GM19193 (cell line): ENCODE measurements around the gene MRM2.

Experiments used
- POLR2A ChIP-seq: IDR thresholded peaks from 4 replicates; pipeline ENCODE4 v1.6.1; 2011; ENCODE audit not compliant: insufficient read depth, insufficient read length; ENCODE audit errors: extremely low read depth

The MRM2 gene

DNA sequence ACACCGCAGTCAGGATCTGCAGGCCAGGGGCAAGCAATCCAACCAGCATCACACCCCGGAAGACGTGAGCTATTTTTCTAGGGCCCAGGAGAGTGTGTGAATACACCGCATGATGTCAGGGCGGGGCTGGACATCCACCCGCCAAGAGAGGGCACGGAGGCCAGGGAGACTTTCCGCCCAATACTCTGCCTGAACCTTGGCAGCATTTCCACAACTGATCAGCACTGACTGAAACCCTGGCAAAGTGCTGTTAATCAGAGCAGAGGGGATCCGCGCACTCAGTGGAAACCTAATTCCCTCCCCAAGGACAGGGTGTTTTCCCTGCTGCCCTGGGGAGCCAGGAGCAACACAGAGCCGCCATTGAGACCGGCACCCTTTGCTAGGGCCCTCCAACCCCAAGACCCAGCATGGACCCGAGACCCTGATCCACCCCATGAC, 17.5 kb downstream of the MRM2 start:
- TF ChIP-seq POLR2A = no peak

DNA sequence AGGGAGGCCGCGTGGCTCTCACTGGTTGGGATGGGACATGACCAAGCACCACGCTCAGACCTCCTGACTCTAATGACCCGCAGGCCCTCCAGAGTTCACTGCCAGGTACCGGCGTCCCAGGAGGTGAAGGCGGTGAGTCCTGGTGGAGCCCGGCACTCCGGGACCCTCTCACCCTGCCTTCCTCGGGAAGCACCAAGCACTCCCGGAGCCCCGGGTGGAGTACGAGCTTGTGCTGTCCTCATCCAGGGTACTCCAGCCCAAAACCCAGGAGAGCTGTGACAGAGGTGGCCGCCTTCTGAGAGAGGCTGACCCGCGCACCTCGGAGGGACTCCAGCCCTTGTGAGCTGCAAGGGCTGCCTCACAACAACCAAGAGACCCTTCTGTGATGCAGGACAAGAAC, 18.7 kb downstream of the MRM2 start:
- TF ChIP-seq POLR2A = no peak

DNA sequence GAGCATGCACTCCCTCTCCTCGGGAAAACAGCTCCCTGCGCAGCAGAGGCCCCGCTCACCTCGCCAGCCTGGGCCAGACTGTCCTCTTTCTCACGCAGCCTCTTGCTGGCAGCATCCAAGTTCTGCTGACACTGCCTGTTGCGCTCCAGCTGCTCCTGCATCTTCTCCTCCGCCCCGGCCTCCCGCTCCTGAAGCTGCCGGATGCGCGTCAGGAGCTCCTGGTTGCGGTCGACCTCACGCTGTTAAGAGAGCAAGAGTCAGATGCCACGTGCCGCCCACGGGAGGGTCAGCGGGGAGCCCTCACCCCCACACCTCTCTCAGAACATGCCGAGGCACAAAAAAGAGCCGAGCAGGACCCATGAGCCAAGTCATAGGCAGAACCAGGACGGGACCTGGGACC, 19.5 kb downstream of the MRM2 start:
- no peak for TF ChIP-seq POLR2A

DNA sequence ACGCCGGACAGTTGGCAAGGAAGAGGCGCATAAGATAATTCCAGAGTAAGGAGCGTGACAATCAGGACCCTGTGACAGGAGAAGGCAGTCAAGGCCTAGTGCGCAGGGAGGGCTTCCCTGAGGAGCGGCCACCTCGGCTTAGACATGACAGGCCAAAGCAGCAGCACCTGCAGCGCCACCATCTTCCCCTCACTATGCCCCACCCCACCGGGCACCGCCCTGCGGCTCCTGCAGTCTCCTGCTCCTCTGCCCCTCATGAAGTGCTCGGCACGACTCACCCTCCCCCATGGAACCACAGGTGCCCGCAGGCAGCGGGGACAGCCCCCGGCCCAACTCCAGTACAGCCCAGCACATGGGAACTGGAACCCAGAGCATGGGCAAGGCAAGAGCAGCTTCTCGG, 21.1 kb downstream of the MRM2 start:
- no peak for TF ChIP-seq POLR2A

DNA sequence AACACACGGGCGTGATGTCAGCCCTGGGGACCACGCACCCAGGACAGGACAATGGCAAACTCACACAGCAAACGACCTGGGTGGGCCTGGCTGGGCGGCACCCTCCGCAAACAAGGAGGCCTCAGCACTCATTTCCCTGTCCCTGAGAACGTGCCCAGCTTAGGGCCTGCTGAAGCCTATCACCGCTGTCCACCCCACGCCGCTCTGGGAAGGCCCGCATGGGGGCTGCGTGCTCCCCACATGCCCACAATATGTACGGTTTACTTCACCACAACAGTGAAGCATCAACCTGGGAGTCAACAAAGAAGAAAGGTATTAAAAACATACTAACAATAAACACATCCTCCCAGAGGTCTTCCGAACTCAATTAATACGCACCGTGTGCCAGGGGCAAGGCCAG, 21.5 kb downstream of the MRM2 start:
- TF ChIP-seq POLR2A = no peak

DNA sequence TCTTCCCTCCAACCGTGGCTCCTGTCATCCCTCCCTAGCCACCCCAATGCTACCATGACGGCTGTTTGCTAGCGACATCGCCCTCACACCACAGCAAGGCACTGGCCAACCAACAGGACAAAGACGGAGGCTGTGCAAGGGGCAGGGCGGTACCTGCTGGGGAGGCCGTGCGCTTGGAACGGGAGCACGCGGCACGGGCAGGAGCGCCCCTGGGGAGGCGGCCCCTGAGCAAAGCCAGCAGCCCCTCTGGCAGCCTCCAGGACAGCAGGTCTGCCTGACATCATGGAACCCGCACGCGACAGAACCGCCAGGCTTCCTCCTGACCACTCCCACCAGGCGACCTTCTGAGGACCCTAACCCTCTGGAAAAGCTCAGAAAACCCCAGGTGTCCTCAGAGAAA, 22.0 kb downstream of the MRM2 start:
- no peak for TF ChIP-seq POLR2A

DNA sequence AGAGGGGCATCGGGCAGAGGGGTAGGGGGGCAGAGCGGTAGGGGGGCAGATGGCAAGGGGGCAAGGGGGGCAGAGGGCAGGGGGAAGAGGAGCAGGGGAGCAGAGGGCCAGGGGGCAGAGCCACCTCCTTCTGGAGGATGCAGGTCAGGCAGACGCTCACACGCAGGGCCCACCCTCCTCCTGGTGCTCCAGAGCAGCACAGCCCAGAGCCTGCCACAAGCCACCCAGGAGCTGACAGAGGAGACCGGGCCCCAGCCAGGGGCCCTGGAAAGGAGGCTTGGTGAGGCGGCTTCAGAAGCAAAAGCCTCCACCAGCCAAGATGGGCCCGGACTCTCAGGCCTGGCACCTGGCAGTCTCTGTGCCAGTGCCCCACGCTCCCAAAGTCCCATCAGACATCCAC, 22.4 kb downstream of the MRM2 start:
- TF ChIP-seq POLR2A = no peak

DNA sequence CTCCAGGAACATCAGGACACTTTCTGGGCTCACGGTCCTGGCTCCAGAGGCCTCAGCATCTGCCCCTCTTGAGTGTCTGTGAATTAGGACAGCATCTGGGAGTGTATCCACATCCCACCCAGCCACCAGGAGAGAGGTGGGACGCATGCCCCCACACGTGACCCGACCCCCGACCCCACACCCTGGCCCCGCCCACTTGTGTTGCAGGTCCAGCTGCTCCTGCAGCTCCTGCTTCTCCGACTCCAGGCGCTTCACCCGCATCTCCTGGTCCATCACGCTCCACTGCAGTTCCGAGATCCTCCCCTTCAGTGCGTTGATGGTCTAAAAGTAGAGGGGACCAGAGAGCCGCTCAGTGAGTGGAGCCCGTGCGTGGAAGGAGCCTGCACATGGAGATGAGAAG, 22.9 kb downstream of the MRM2 start:
- no peak for TF ChIP-seq POLR2A

DNA sequence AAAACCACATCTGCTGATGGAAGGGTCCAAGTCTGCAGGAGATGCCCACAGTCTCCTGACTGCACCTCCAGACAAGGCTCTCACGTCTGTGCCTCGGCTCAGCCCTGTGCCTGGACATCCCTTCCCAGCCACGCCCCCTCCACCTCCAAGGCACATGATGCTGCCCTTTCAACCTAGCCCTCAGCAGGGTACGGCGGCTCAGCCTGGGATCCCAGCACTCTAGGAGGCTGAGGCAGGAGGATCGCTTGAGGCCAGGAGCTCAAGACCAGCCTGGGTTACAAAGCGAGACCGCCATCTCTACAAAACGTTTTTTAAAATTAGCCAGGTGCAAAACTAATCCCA, 23.6 kb downstream of the MRM2 start:
- TF ChIP-seq POLR2A = no peak

DNA sequence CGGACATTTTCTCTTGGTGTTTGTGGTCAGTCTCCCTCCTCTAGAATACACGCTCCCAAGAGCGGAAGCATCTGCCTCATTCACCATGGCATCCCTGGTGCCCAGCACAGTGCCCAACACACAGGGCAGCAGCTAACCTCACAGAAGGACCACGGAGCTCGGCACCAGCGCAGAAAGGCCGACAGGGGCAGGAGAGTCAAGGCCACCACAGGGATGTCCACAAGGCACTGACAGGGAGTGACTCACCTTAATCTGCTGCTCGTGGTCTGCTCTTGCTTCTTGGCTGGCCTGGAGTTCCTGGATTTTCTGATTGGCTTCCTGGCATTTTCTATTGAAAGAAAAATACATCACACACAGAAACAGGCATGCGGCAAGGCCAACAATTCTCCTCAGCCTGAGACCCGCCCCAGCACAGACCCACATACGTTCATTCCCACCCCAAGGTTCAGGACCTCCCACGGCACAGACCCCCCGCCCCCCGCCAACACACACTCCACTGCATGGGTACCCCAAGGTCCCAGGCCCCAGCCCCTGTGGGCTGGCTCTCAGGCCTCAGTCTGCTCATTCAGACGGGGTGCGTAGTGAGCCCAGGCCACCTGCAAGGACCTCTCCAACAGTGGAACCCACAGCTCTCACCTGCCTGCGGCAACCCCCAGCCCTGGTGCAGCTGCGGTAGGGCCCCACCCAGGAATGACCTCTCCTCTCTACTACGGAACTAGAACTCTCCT, 24.1 kb downstream of the MRM2 start:
- no peak for TF ChIP-seq POLR2A

DNA sequence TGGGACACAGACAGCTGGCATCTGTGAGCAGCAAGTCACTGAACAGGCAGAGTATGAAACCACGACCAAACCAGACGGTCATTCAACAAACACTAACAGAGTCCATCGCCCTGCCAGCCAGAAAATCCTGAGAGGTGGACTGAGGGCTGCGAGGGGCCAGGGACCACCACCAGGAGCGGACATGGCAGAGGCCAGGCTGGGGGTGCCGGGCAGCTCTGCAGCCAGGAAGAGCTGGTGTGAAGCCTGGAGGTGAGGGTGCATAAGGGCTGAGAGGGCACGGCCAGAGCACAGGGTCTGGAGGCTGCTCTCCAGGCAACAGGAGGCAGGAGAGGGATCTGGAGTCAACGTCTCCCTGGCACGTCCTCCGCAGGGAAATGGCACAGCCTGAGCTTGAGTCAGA, 24.8 kb downstream of the MRM2 start:
- no peak for TF ChIP-seq POLR2A

DNA sequence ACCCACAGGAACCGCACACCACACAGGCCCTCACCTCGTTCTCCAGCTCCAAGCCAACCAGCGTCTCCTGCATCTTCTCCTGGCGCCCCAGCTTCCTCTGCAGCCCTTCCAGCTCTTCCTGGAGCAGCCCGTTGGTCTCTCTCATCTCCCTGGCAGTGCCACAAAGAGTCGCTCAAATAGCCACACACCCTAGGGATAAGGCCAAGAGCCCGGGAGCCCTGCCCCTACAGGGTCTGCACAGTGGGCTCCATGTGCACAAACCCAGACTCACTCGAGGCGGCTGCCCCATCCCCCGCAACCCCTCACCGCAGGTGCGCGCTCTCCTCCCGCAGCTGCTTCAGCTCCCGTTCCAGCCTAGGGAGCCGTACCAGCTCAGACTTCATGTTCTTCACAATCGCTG, 26.2 kb downstream of the MRM2 start:
- no peak for TF ChIP-seq POLR2A

DNA sequence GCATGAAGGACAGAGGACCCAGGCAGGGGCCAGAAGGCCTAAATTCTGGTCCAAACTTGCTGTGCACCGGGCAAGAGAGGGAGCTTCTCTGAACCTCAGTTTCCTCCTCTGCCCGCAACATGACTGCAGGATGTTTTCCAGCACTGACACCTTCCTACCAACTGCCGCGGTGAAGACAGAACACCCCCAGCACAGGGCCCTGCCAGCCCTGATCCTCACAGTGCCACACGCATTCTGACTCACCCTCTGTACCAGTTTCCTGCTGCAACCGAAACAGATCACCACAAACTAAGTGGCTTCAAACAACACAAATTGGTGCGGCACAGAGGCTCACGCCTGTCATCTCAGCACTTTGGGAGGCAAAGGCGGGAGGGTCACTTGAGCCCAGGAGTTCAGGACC, 27.4 kb downstream of the MRM2 start:
- no peak for TF ChIP-seq POLR2A

DNA sequence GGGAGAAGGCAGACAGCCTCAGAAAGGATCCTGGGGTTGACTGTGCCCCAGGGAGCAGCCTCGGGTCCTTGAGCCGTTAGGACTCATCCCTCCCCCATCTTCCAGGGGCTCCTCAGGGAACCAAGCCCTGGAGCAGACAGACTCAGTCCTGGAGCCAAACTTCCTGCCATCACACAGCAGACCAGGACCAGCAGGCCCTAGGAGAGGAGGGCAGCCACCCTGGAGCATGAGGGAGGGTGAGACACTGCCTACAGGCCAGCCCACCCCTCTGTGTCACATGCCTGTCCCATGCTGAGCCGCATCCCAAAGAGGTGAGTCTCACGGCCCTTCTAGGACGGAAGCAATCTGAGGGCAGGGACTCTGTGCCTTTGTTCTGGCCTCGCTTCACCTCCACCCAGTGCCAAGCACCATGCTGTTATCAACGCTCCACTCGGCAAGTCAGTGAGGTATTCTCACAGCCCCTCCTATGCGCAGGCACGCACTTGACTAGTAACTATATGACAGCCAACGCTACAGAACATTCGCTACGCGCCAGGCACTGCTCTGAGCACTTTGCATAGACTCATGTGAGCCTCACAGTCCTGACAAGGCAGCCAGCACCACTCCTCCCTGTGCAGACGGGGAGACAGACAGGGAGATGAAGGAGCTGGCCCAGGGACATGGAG, 28.3 kb downstream of the MRM2 start:
- TF ChIP-seq POLR2A = no peak

DNA sequence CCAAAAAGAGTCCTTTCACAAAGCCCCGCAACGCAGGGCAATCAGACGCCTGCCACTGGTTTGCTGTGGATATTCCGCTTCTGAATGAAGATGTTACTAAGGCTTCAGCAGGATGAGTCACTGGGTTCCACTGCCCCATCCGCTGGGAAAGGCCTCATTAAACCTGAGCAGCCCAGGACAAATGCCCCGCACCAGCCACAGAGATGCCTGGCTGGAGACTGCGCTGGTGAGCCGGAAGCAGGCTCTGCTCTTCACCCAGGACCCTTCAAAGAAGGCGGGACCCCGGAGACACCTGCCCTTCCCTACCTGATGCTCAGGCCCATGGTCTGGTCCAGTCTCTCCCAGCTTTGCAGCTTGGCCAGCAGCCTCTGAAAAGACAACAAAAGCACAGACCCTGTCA, 29.1 kb downstream of the MRM2 start:
- TF ChIP-seq POLR2A = no peak

DNA sequence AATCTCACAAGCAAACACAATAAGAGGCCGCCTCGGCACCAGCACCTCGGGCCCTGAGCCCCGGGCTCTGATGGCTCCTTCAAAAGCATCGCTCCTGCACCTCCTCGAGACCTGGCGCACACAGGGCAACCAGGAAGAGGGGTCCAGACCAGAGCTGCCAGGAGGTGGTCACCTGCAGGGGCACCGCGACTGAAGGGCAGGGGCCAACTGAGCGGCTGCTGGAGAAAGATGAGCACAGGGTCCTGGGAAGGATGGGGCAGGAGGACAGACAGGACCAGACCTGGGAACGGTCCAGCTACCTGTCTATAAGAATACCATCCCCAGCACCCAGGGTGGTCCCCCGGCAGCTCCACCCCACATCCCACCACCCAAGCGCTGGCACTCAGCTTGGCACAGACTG, 30.1 kb downstream of the MRM2 start:
- no peak for TF ChIP-seq POLR2A

DNA sequence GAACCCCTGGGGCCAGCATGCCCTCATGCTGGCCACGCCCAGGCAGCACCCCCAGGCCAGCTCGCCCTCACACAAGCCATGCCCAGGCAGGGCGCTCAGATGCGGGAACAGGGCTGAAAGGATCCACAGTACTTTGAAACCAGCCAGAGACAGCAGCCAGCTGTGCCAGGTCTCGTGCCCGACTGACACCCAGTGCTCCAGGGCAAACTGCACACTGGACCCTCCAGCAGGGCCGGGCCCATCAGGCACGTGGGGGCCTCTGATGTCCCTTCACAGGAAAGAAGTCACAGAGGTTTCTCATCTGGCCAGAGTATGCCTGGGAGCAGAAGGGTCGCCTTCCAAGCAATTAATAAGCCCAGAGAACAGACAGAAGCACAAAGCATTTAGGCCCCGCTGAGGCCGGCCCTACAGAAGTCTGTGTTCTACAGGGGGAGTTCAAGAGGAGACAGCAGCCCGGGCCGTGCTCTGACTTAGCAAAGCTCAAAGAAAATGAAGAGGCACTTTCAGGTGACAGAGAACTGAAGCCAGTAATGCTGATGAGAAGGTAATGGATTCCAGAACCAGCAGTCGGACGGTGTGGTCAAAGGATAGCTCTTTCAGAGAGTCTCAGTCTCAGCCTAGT, 30.6 kb downstream of the MRM2 start:
- no peak for TF ChIP-seq POLR2A

DNA sequence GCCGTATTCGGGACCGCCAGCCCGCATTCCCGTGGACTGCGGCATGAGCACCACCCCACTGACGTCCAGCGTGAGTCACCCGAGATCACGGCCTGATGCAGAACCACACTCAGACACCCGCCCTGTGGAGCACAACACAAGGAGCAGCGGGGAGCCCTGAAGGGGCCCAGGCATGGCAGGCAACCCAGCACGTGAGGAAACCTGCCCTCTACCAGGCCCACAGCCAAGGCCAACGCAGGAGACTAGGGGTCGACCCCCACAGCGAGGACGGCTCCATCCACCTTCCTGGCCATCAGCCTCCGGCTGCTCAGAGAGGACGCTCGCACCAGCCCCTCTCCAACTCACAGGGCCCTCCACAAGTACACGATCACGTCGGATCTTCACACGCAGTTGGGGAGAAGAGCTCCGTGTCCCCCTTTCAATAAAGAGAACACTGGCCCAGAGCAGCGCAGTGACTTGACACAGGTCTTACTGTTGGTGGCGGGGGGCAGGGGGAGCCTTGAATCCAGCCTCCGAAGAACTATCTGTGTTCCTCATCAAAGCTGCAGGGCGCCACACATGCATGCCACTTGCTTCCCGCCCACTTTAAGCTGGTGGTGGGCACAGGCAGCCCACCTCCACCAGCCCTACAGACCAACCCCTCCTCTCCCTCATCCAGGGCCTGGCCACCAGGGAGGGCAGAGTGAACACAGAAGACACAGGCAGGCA, 31.3 kb downstream of the MRM2 start:
- no peak for TF ChIP-seq POLR2A
